Mesothelial cell of epicardium (in vitro differentiated cells): ENCODE measurements around the gene CDX1. TPM values are rescaled to one million over a fixed set of nuclear protein-coding genes. Genes with fewer than 3 reads are reported as not detected.

Experiments used
- DNase-seq, 2 experiments: peaks; one replicate each; pipeline ENCODE4 v3.0.0; 2021; ENCODE audit warnings: low spot score in 2 of 2; ENCODE audit not compliant: unreplicated experiment in 2 of 2
- H3K27ac Mint-ChIP-seq: 2 replicates; pipeline ENCODE4 v1.8.0; 2021; ENCODE audit warnings: mixed read lengths
- H3K27me3 Mint-ChIP-seq: 2 replicates; pipeline ENCODE4 v1.8.0; 2021; ENCODE audit warnings: low read depth, mixed read lengths
- H3K36me3 Mint-ChIP-seq: 2 replicates; pipeline ENCODE4 v1.8.0; 2021; ENCODE audit warnings: mixed read lengths
- H3K4me1 Mint-ChIP-seq: 2 replicates; pipeline ENCODE4 v1.8.0; 2021; ENCODE audit warnings: mixed read lengths
- H3K4me3 Mint-ChIP-seq: 2 replicates; pipeline ENCODE4 v1.8.0; 2021; ENCODE audit warnings: mild to moderate bottlenecking, moderate library complexity, mixed read lengths
- H3K9me3 Mint-ChIP-seq: 2 replicates; pipeline ENCODE4 v1.8.0; 2021; ENCODE audit warnings: mixed read lengths
- CTCF ChIP-seq: fragments of 200-600 bp; sonication (generic); IDR thresholded peaks from one replicate; pipeline ENCODE4 v1.5.0; 2021; ENCODE audit warnings: antibody characterized with exemption; ENCODE audit not compliant: unreplicated experiment
- total RNA-seq: library from RNA; stranded (reverse); gene quantifications from 3 replicates; pipeline ENCODE4 v1.2.1, GENCODE V29; 2021

CDX1 gene
- total RNA-seq, 1 donor from 2014 or later: 0.51 TPM

GRCh38 chr5:150120617-150121447, 45.7 kb upstream of the CDX1 start:
- Mint-ChIP-seq H3K4me3 (no peak overlapping the region), H3K4me1 (no peaks in the 10 kb centered on the region), H3K27ac (no peak overlapping the region), H3K36me3 (peaks cover 2% of the 10 kb centered on the region), H3K9me3 (no peaks in the 10 kb centered on the region), H3K27me3 (no peaks in the 10 kb centered on the region)
- no peak for TF ChIP-seq CTCF
- DNase-seq: no peak

- Mint-ChIP-seq H3K4me3 (no peak overlapping the region), H3K4me1 (no peaks in the 10 kb centered on the region)
Observed at GRCh38 chr5:150121448-150122157, 45.0 kb upstream of the CDX1 start.

GRCh38 chr5:150122158-150122510, 44.4 kb upstream of the CDX1 start:
- no peak for DNase-seq
- no peak overlapping the region for H3K4me3 Mint-ChIP-seq
- no peaks in the 10 kb centered on the region for H3K27me3 Mint-ChIP-seq
- H3K27ac Mint-ChIP-seq: no peak overlapping the region
- H3K9me3 Mint-ChIP-seq: no peaks in the 10 kb centered on the region
- H3K36me3 Mint-ChIP-seq: peaks cover 2% of the 10 kb centered on the region
- TF ChIP-seq CTCF: no peak
- H3K4me1 Mint-ChIP-seq: no peaks in the 10 kb centered on the region

More at GRCh38 chr5:150121448-150122157, 45.0 kb upstream of the CDX1 start:
- Mint-ChIP-seq H3K36me3 (peaks cover 2% of the 10 kb centered on the region), H3K27ac (no peak overlapping the region), H3K27me3 (no peaks in the 10 kb centered on the region), H3K9me3 (no peaks in the 10 kb centered on the region)
- DNase-seq: no peak
- TF ChIP-seq CTCF: no peak

- H3K27ac Mint-ChIP-seq: no peak overlapping the region
- H3K4me3 Mint-ChIP-seq: no peak overlapping the region
- TF ChIP-seq CTCF: no peak
- peaks cover 2% of the 10 kb centered on the region for H3K36me3 Mint-ChIP-seq
- H3K4me1 Mint-ChIP-seq: no peaks in the 10 kb centered on the region
- H3K9me3 Mint-ChIP-seq: no peaks in the 10 kb centered on the region
- no peak for DNase-seq
- no peaks in the 10 kb centered on the region for H3K27me3 Mint-ChIP-seq
Observed at GRCh38 chr5:150122536-150123481, 43.8 kb upstream of the CDX1 start.

- H3K4me1 Mint-ChIP-seq: no peaks in the 10 kb centered on the region
- no peaks in the 10 kb centered on the region for H3K9me3 Mint-ChIP-seq
- peaks cover 2% of the 10 kb centered on the region for H3K36me3 Mint-ChIP-seq
- H3K4me3 Mint-ChIP-seq: no peak overlapping the region
- TF ChIP-seq CTCF: no peak
- no peak for DNase-seq
- no peak overlapping the region for H3K27ac Mint-ChIP-seq
- H3K27me3 Mint-ChIP-seq: no peaks in the 10 kb centered on the region
Observed at GRCh38 chr5:150123542-150123941, 43.0 kb upstream of the CDX1 start.
